ENCODE measurements around the gene TCF4.

- TF ChIP-seq CTCF (IDR thresholded peaks at IDR 0.05) (no peak), POLR2A (IDR thresholded peaks at IDR 0.05) (no peak)
Measured at GRCh38 chr18:55515214-55515613, 72.8 kb downstream of the TCF4 start.

Data from suprapubic skin (tissue), 3 donors.